Omental fat pad (tissue), 4 donors: ENCODE data around the gene RNF43. TPM values are rescaled to one million over a fixed set of nuclear protein-coding genes. Genes with fewer than 3 reads are reported as not detected.

Source experiments
- ATAC-seq: fragments of 150-250 bp; one replicate; pipeline ENCODE4 v1.9.1; 2016; ENCODE audit warnings: mild to moderate bottlenecking, moderate library complexity; ENCODE audit not compliant: low FRiP score
- DNase-seq: peaks from one replicate; pipeline ENCODE4 v3.0.0-alpha.2; 2019; ENCODE audit warnings: low spot score
- total RNA-seq, 4 donors: library from RNA; depleted of rRNA; stranded (reverse); fragments of >200 nt; gene quantifications; one replicate each; pipeline ENCODE4 v1.1.0, GENCODE V29; 2016
- TF ChIP-seq, protein P1 (sequence below), 3 donors: fragments of 450-650 bp; IDR thresholded peaks; one replicate each; pipeline ENCODE4 v1.5.1; 2016 to 2017; ENCODE audit warnings: antibody characterized with exemption in 3 of 3, mild to moderate bottlenecking in 3 of 3, moderate library complexity in 2 of 3

The RNF43 gene
- total RNA-seq, 4 donors from 2014 or later = 0.19 to 0.28 TPM; not detected in 2

GRCh38 chr17:58410714-58411407 is 6.5 kb downstream of the RNF43 start:
- no peak for ATAC-seq
- TF ChIP-seq, protein P1, sequence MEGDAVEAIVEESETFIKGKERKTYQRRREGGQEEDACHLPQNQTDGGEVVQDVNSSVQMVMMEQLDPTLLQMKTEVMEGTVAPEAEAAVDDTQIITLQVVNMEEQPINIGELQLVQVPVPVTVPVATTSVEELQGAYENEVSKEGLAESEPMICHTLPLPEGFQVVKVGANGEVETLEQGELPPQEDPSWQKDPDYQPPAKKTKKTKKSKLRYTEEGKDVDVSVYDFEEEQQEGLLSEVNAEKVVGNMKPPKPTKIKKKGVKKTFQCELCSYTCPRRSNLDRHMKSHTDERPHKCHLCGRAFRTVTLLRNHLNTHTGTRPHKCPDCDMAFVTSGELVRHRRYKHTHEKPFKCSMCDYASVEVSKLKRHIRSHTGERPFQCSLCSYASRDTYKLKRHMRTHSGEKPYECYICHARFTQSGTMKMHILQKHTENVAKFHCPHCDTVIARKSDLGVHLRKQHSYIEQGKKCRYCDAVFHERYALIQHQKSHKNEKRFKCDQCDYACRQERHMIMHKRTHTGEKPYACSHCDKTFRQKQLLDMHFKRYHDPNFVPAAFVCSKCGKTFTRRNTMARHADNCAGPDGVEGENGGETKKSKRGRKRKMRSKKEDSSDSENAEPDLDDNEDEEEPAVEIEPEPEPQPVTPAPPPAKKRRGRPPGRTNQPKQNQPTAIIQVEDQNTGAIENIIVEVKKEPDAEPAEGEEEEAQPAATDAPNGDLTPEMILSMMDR (IDR thresholded peaks at IDR 0.05) = no peak
- DNase-seq = no peak

DNA sequence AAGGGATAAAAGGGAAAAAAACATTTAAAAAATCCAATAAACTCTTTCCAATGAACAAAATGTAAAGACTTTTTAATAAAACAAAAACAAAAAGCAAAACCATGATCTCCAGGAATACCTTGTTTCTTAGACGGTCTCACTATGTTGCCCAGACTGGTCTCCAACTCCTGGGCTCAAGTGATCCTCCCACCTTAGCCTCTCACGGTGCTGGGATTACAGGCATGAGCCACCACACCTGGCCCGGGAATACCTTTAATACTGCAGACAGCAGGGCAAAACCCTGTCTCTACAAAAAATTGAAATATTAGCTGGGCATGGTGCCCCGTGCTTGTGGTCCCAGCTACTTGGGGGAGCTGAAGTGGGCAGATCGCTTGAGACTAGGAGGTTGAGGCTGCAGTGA is 7.9 kb downstream of the RNF43 start:
- ATAC-seq = no peak
- TF ChIP-seq, protein P1 (IDR thresholded peaks at IDR 0.05) = no peak
- DNase-seq = no peak

- DNase-seq = no peak
- no peak for ATAC-seq
- TF ChIP-seq, protein P1 (IDR thresholded peaks at IDR 0.05) = no peak
Measured at GRCh38 chr17:58403311-58403710, 14.0 kb downstream of the RNF43 start.

GRCh38 chr17:58402679-58403078 is 14.7 kb downstream of the RNF43 start:
- TF ChIP-seq, protein P1 (IDR thresholded peaks at IDR 0.05) = no peak
- DNase-seq (no peak), ATAC-seq (no peak)

DNA sequence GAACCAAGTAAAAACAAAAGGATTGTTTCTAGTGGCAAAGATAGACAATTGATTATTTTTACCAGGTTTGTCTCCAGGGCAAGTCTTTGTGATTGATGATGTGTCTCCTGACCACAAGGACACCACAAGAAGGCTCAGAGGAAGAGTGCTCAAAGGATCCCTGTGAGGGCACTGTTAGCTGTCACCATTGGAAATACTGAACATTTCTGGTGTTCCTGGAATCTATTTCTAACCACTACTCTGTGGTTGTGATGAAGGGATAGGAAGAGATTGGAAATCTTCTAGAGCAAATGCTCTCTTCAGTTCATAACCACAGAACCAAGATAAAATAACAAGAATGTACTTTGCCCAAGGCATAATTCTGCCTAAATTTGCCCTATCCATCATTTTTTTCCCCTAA is 15.3 kb downstream of the RNF43 start:
- TF ChIP-seq, protein P1 (IDR thresholded peaks at IDR 0.05) = no peak
- no peak for DNase-seq
- ATAC-seq = no peak

DNA sequence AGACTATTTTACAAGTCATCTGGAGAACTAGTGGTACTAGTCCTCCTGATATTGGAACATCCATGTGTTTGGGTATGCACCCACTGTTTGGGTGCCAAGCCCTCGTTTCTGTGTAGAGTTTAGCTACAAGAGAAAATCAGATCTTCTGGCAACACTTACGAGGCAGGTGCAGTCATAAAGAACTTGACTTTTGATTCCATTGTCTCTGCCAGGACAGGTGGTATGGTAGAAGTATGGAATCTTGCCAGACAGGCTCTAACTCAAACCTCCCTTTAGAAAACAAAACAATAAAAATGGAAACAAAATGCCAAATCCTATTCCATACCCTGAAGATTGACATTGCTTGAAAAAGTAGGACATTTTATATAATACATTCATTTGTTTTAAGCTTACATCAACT is 16.0 kb downstream of the RNF43 start:
- no peak for ATAC-seq

DNA sequence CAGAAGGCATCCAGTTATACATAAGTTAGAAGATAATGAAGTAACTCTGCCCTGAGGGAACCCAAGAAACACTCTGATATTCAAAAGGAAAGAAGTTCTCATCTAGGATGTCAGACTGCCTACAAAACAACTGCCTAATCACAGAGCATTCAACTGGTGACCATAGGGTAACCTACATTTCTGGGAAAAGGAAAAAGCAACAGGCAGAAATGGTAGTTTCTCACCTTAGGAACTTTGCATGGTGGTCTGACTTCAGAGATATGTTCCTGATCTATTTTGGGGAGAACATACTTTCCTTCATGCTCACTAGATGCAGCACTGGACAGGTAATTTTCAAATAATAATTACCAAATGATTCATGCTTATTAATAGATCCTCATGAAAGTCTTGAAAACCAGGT is 16.5 kb downstream of the RNF43 start:
- no peak for ATAC-seq
- TF ChIP-seq, protein P1 (IDR thresholded peaks at IDR 0.05) = no peak
- DNase-seq = no peak

More for the DNA sequence above, 16.0 kb downstream of the RNF43 start:
- DNase-seq = no peak
- TF ChIP-seq, protein P1 (IDR thresholded peaks at IDR 0.05) = no peak
